ENCODE measurements around the gene BANK1.

BANK1 gene

GRCh38 chr4:101790521-101791181 lies at the start of gene BANK1:
Gene BANK1, plus strand, starts transcription at chr4:101790730. Its CDS starts 151 bp downstream, at chr4:101790881.
- DNase-seq = peak; percentile 49 to 59
- Mint-ChIP-seq H3K4me3 (peak within 1 kb of the TSS; percentile 75 to 85), H3K27me3 (peaks cover 54% of the 10 kb centered on the region), H3K4me1 (peaks cover 22% of the 10 kb centered on the region), H3K9me3 (peaks cover 0 to 7% of the 10 kb centered on the region in 2 donors), H3K27ac (peak within 1 kb of the TSS; percentile 42 to 61)
- peak; percentile 96 for ATAC-seq

- H3K4me1 Mint-ChIP-seq = no peaks in the 10 kb centered on the region
- ATAC-seq (no peak), DNase-seq (no peak)
- H3K27ac Mint-ChIP-seq = no peak overlapping the region
- no peaks in the 10 kb centered on the region for H3K9me3 Mint-ChIP-seq
- no peak overlapping the region for H3K4me3 Mint-ChIP-seq
- peaks cover 7% of the 10 kb centered on the region for H3K27me3 Mint-ChIP-seq
Observed at GRCh38 chr4:101753721-101754120, 36.8 kb upstream of the BANK1 start.

DNA sequence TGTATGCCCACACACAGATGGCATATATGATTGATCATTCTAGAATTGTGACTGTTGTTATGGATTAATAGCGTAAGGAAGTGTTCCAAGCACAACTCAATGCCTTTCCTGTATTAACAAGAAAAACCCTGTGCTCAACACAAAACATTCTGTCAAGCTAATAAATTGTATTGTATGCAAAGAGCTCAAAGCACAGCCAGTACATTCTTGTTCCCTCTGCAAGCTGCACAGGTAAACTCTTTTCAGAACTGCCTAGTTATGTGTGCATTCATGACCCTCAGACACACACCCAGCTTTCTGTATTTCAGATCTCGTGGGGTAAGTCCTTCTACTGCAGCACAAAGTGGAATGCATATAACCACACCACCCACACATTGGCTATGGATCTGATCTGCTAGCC lies 34.3 kb upstream of the BANK1 start:
- DNase-seq (no peak), ATAC-seq (no peak)
- Mint-ChIP-seq H3K27me3 (peaks cover 7% of the 10 kb centered on the region), H3K4me1 (no peaks in the 10 kb centered on the region), H3K27ac (no peak overlapping the region), H3K4me3 (no peak overlapping the region), H3K9me3 (no peaks in the 10 kb centered on the region)

DNA sequence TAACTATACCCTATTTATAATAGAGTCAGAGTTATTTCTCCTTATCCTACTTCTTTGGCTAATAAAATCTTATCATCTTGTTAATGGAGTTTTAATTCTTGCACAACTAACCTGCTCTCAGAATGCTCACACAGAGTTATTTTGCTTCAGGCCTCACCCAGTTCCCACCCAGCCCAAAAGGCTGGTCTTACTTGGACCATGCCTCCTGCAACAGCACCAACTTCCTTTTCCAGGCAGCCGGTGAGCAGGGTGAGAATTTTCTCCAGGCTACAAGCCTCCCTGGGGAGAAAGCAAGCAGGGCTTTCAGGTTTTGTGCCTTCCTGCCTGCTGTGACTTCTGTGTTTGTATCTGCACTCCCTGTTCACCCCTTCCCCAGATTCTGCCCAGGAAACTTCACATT lies 29.1 kb upstream of the BANK1 start:
- no peak overlapping the region for H3K27ac Mint-ChIP-seq
- no peak for ATAC-seq
- no peaks in the 10 kb centered on the region for H3K27me3 Mint-ChIP-seq
- no peaks in the 10 kb centered on the region for H3K4me1 Mint-ChIP-seq
- H3K9me3 Mint-ChIP-seq = peaks cover 1 to 3% of the 10 kb centered on the region in 2 donors
- H3K4me3 Mint-ChIP-seq = no peak overlapping the region
- no peak for DNase-seq

DNA sequence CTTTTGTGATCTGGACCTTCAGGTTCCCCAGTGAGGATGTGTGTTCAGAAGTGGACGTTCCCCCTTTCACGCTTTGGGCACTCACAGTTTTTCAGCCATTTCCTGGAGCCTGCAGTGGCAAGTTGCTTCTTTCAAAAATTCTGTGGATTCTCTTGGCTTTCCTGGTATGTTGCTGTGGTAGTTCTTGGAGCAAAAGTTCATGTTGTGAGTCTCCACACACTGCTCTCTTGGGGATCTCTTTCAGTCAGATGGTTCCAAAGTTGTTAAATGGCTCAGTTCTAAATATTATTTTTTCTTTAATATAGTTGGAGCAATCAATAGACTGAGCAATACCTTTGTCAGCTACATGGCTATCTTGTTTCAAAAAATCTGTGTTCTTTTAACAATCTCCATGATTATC lies 28.5 kb upstream of the BANK1 start:
- ATAC-seq = no peak
- H3K27ac Mint-ChIP-seq = no peak overlapping the region
- H3K9me3 Mint-ChIP-seq = peaks cover 4 to 9% of the 10 kb centered on the region in 2 donors
- no peak overlapping the region for H3K4me3 Mint-ChIP-seq
- no peaks in the 10 kb centered on the region for H3K27me3 Mint-ChIP-seq
- no peak for DNase-seq
- H3K4me1 Mint-ChIP-seq = no peaks in the 10 kb centered on the region

DNA sequence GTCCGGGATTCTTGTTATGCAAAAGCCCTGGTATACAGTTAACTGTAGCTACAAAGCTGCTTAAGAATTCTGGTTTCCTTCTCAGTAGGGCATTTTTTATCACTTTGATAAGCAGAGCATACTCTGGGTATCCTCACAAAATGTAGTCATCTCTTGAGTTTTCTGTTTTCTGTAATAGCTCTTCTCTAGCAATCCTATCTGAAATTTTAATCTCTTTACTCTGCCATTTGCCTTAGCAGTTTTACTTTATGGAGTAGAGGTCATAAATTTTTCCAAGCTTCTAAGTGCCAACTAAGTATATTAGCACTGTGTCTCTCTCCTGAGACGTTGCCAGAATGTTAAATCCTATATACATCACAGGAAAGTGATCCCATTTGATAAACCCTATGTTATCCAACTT lies 28.0 kb upstream of the BANK1 start:
- no peaks in the 10 kb centered on the region for H3K27me3 Mint-ChIP-seq
- DNase-seq (no peak), ATAC-seq (no peak)
- no peak overlapping the region for H3K27ac Mint-ChIP-seq
- H3K4me3 Mint-ChIP-seq = no peak overlapping the region
- peaks cover 4 to 13% of the 10 kb centered on the region in 2 donors for H3K9me3 Mint-ChIP-seq
- no peaks in the 10 kb centered on the region for H3K4me1 Mint-ChIP-seq

DNA sequence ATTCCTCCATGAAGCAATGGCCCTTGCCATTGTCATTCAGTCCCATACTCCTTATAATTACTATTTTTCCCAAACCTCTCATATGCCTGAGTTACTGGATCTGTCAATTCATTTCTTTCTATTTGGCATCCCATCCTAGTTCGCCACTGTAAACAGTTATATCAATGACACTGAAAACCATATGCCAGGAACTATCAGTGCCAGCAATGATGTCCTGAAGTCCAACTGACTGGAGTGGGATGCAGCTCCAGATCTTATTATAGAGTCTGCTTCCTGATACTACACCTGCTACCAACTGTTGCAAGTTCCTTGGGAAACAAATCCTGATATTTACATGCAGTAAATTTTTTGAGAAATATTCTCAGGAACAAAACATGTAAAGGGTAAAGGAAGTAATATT lies 27.0 kb upstream of the BANK1 start:
- DNase-seq = no peak
- ATAC-seq = no peak
- no peaks in the 10 kb centered on the region for H3K27me3 Mint-ChIP-seq
- H3K4me1 Mint-ChIP-seq = no peaks in the 10 kb centered on the region
- peaks cover 4 to 13% of the 10 kb centered on the region in 2 donors for H3K9me3 Mint-ChIP-seq
- no peak overlapping the region for H3K4me3 Mint-ChIP-seq
- no peak overlapping the region for H3K27ac Mint-ChIP-seq

GRCh38 chr4:101774807-101775206 lies 15.7 kb upstream of the BANK1 start:
- DNase-seq (no peak), ATAC-seq (no peak)
- Mint-ChIP-seq H3K4me1 (no peaks in the 10 kb centered on the region), H3K27ac (no peak overlapping the region), H3K27me3 (peaks cover 7% of the 10 kb centered on the region), H3K9me3 (peaks cover 14 to 16% of the 10 kb centered on the region in 2 donors), H3K4me3 (no peak overlapping the region)

DNA sequence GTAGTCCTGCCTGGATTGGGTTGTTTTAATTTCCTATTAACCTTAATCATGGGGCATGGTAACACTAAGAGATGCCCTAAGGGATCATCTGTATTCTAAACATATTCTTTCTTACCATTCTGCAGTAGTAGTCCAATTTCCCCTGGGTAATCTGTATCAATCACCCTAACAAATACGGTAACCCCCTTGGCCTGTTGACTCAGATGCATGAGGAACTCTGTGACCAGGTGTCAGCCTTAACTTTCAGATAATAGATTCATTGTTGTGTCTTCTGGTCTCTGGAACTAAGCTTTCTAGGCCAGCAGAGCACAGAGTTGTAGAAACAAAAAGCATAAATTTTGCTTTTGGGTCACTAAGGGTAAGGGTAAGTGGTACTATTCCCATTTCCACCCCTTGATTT lies 13.1 kb upstream of the BANK1 start:
- H3K27me3 Mint-ChIP-seq = no peaks in the 10 kb centered on the region
- no peak overlapping the region for H3K27ac Mint-ChIP-seq
- H3K4me1 Mint-ChIP-seq = no peaks in the 10 kb centered on the region
- peaks cover 0 to 7% of the 10 kb centered on the region in 2 donors for H3K9me3 Mint-ChIP-seq
- no peak for DNase-seq
- ATAC-seq = no peak
- no peak overlapping the region for H3K4me3 Mint-ChIP-seq

DNA sequence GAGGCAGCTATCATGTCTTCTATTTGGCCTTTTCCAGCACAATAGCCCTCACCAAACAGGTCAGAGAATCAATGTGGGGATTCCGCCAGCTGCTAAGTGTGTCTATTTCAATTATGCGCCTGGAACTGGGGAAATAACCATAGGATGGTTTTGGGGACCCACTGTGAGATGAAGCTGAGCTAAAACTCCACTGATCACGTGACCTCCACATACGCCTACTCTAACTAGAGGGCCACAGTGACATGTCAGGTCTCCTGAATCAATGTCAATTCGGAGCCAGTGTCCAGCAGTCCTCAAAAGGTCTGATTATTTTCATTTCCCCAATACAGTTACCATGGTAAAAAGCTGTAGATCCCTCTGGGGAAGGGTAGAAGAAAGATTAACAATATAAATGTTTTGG lies 10.2 kb upstream of the BANK1 start:
- no peak for ATAC-seq
- no peaks in the 10 kb centered on the region for H3K9me3 Mint-ChIP-seq
- H3K27ac Mint-ChIP-seq = no peak overlapping the region
- peaks cover 2% of the 10 kb centered on the region for H3K4me1 Mint-ChIP-seq
- DNase-seq = no peak
- no peak overlapping the region for H3K4me3 Mint-ChIP-seq
- H3K27me3 Mint-ChIP-seq = no peaks in the 10 kb centered on the region

DNA sequence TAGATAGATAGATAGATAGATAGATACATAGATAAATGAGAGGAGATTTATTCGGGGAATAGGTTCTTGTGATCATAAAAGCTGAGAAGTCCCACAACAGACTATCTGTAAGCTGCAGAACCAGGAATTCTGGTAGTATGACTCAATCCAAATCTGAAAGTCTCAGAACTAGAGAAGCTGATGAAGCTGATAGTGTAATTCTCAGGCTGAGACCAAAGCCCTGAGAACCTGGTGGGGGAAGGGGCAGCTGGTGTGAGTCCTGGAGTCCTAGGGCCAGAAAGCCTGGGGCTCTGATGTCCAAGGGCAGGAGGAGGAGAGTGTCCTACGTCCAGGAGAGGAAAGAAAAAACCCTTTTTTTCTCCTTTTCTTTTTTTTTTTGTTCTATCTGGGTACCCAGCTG lies 8.0 kb upstream of the BANK1 start:
- Mint-ChIP-seq H3K4me1 (peaks cover 8% of the 10 kb centered on the region), H3K27me3 (peaks cover 6% of the 10 kb centered on the region), H3K27ac (no peak overlapping the region), H3K4me3 (no peak overlapping the region), H3K9me3 (peaks cover 0 to 7% of the 10 kb centered on the region in 2 donors)
- DNase-seq = no peak
- ATAC-seq = no peak

- H3K4me1 Mint-ChIP-seq = peaks cover 8% of the 10 kb centered on the region
Observed at GRCh38 chr4:101784957-101785356, 5.6 kb upstream of the BANK1 start.

GRCh38 chr4:101785486-101785885 lies 5.0 kb upstream of the BANK1 start:
- H3K27ac Mint-ChIP-seq = peak overlapping the region in 1 of 2 donors; percentile 72
- H3K4me1 Mint-ChIP-seq = peaks cover 13% of the 10 kb centered on the region
- no peak overlapping the region for H3K4me3 Mint-ChIP-seq
- ATAC-seq = no peak
- H3K9me3 Mint-ChIP-seq = peaks cover 0 to 7% of the 10 kb centered on the region in 2 donors
- peaks cover 17% of the 10 kb centered on the region for H3K27me3 Mint-ChIP-seq
- DNase-seq = no peak

More at GRCh38 chr4:101784957-101785356, 5.6 kb upstream of the BANK1 start:
- H3K9me3 Mint-ChIP-seq = peaks cover 0 to 7% of the 10 kb centered on the region in 2 donors
- no peak overlapping the region for H3K4me3 Mint-ChIP-seq
- no peak for DNase-seq
- H3K27me3 Mint-ChIP-seq = peaks cover 12% of the 10 kb centered on the region
- H3K27ac Mint-ChIP-seq = peak overlapping the region in 1 of 2 donors; percentile 12
- no peak for ATAC-seq

GRCh38 chr4:101787701-101788316 lies 2.7 kb upstream of the BANK1 start:
- no peak overlapping the region for H3K27ac Mint-ChIP-seq

GRCh38 chr4:101791182-101791558 lies 640 bp downstream of the BANK1 start:
- H3K4me3 Mint-ChIP-seq = peak overlapping the region; percentile 75 to 85
- H3K4me1 Mint-ChIP-seq = peaks cover 20% of the 10 kb centered on the region
- H3K9me3 Mint-ChIP-seq = peaks cover 0 to 7% of the 10 kb centered on the region in 2 donors
- ATAC-seq = no peak
- no peak for DNase-seq
- H3K27ac Mint-ChIP-seq = peak overlapping the region; percentile 42 to 61
- peaks cover 54% of the 10 kb centered on the region for H3K27me3 Mint-ChIP-seq

More at GRCh38 chr4:101787701-101788316, 2.7 kb upstream of the BANK1 start:
- Mint-ChIP-seq H3K4me1 (peaks cover 28% of the 10 kb centered on the region), H3K27me3 (peaks cover 35% of the 10 kb centered on the region), H3K9me3 (peaks cover 0 to 7% of the 10 kb centered on the region in 2 donors), H3K4me3 (no peak overlapping the region)
- ATAC-seq = no peak
- no peak for DNase-seq

DNA sequence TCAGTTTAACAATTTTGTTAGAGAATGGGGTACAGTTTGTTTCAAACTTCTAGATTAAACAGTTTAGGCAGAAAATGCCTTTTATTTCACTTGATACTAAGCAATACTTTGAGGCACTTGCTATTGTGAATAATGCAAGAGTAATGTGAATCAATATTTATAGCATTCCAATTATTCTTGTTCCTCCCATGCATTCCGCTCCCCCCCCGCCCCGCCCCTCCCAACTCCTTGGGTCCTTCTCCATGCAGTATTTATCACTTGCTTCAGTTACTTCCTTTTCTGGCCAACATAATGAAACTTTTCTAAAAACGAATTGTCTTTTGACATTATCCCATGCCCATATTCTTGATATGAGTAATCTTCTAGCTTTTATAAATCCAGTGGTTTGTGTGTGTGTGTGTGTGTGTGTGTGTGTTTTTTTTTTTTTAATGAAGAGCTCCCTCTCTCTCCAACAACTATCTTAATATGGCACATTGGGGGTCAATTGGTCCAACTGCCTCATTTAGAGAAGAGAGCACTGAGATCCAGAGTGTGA lies 1.6 kb downstream of the BANK1 start:
- Mint-ChIP-seq H3K27me3 (peaks cover 55% of the 10 kb centered on the region), H3K4me1 (peaks cover 20% of the 10 kb centered on the region), H3K9me3 (peaks cover 0 to 4% of the 10 kb centered on the region in 2 donors), H3K4me3 (no peak overlapping the region), H3K27ac (no peak overlapping the region)
- DNase-seq (no peak), ATAC-seq (no peak)
